Frontal cortex (tissue), 4 donors: Measurements from ENCODE around the gene MAP1LC3B. TPM values are rescaled to one million over a fixed set of nuclear protein-coding genes. Genes with fewer than 3 reads are reported as not detected.

ENCODE experiments used
- DNase-seq, 2 donors: peaks; one replicate each; pipeline ENCODE4 v3.0.0; 2012; ENCODE audit warnings: low spot score in 2 of 2
- FAIRE-seq: peaks from 2 replicates; lab custom pipeline; 2012; peaks lifted over from hg19 to GRCh38; lab: Jason Lieb, UNC
- total RNA-seq: library from RNA; depleted of rRNA; stranded (reverse); fragments of >200 nt; gene quantifications from one replicate; pipeline ENCODE4 v1.2.3, GENCODE V29; 2014
- donor health status: control.
- donor health status: control.
- donor health status: control.

The MAP1LC3B gene
- total RNA-seq, 1 donor from 2014 or later: 24.5 TPM

DNA sequence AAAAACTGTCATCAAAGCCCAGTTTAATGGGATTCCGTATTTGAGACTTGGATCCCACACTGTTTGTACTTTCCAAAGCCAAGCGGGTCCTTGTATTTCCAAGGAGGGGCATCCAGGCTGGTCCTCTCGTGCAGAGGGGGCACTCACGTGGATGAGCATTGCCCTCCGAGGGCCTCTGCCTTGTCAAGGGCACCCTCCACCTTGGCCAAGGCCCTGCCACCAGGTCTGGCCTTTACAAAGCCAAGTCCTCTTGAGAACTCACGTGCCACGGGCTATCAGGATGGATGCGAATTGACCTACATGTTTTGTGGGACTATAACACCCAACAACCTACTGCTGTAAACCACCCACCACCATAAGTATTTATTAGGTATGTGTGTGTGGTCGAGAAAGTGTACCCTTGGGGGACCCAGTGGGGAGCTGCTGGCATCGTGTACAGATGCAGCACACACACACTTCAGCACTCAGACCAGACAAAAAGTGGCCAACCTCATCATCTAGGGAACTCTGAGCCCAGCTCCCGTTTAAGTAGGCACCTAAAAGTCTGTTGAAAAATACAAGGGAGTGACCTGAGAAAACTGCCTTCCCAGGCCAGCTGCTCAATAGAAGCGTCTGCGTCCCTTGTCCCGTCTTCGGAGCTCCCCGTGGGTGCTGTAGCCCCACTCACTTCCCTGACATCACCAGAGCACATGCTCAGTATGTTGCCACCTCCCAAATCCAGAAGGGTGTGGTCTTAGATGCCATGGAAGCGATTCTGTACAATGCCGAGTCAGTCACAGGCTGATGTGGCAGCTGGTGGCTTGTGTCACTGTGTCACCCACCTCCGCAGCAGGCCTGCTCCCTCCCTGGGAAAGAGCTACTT lies 12.9 kb downstream of the MAP1LC3B start:
- FAIRE-seq: no peak

DNA sequence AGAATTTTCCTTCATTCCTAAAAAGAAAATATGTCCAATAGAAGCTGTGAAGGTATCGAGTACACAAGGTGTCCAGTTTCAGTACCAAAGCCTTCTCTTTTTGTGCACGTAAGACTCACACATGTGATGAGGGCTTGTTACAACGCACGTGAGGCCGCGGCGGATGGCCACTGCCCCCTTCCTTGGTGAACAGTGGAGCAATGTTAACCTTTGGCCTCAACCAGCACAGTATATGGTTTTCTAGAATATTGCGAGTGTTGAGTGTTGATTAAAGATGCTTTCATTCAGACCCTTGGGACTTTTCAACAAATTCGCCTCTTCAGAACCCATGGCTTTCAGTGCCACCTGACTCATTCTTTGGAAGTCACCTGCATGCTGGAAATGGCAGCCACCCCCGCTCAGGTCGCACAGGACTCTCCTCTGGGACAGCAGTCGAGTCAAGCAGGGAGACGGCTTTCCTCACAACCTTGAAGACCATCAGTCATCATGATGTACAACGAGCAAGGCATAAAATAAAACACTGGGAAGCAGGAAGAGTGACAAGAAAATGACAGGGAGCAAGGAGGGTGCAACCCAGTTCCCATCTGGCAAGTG lies 14.5 kb downstream of the MAP1LC3B start:
- DNase-seq: no peak
- no peak for FAIRE-seq

More for the DNA sequence above, 12.9 kb downstream of the MAP1LC3B start:
- DNase-seq: no peak

DNA sequence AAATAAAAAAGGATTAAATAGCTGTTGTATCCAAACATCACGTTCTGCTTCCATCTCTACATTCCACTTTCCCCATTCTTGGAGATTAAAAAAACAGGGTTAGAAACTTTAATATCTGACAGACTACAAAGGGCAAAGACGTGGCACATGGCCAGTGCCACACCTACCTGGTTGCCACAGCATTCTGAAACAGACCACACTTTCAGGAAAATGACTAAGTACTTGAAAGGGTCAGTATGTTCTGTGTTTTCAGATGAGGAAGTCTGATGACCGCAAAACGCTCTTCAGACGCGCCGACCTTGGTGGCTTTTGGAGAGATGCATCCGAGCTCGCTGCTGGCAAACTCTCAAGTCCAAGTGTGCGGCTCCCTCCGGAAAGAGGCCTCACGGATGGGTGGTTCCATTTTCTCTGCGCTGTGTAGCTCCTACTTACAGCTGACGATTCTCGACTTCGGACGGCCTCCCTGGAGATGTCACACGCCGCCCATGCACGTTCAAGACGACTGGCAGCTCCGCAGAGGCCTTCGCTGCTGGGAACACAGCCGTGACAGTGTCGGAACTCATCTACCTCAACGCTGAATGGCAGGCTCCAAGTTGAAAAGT lies 15.5 kb downstream of the MAP1LC3B start:
- no peak for DNase-seq

DNA sequence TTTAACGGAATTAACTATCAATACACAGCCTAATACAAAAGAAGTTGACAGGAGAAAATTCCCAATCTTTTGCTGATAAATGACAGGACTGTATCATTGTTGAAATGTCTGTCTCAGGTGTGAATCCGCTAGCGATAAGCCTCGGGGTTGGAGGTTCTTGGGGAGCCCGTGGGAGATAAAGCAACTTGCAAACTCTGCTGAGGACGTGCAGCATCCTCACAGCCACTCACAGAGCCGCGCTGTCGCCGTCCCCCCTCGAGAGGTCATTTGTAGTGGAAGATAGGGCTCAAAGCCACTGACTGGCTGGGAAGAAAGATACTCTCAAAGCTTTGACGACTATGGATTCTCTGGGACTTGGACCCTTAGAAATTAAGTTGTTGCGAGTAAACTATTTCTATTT lies 17.0 kb downstream of the MAP1LC3B start:
- no peak for FAIRE-seq
- no peak for DNase-seq

More for the DNA sequence above, 15.5 kb downstream of the MAP1LC3B start:
- no peak for FAIRE-seq

DNA sequence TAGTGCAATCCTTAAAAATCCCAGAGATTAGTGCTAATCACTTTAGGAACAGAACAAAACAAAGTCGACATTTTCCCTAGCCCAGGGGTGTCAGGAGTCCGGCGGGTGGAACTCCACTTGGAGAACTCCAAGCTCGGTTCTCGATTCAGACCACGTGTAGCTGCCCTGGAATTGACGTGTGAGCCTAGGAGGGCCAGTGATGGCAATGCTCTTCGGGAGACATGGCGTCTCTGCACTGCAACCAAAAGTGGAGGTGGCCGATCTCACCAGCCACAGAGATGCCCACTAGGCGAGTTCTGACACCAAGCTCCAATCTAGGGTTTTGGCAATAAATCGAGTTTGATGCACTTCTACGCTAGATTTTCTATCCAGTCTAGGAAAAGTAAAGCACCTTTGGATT lies 17.6 kb downstream of the MAP1LC3B start:
- FAIRE-seq (no peak), DNase-seq (no peak)

DNA sequence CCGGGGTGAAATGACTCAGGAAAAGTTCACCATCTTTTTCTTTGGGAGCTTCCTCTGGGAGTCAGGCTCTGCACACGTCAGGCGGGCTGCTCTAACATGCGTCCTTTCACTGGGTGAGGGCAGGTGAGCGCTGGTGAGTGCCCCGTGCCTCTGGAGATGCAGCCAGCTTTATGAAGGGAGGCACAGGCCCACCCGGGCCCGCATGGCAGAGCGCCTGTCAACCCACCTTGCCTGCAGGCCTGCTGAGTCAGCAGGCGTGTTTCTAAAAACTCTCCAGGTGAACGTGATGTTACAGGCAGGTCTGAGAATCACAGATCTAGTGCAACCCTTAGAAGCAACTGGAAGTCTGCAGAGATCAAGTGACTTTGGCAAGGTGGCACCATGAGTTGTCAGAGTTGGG lies 18.4 kb downstream of the MAP1LC3B start:
- no peak for FAIRE-seq

DNA sequence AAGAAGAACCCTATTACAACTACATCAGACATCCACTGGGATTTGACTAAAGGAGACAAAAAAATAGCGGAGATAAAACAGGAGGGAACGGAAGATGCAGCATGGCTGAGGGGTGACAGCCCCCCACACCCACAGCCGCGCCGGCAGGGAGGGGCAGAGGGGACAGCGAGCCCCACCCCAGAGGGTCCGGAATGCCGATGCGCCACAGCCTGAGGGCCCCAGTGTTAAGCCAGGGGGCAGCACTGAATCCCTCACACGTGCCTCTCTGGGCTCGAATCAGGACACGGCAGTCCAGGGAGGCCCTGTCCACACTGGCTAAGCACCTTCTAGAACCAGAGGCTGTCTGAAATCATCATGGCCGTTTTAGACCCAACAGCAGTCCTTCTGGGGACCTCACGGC lies 18.8 kb downstream of the MAP1LC3B start:
- DNase-seq (no peak), FAIRE-seq (no peak)

More for the DNA sequence above, 18.4 kb downstream of the MAP1LC3B start:
- DNase-seq: no peak

DNA sequence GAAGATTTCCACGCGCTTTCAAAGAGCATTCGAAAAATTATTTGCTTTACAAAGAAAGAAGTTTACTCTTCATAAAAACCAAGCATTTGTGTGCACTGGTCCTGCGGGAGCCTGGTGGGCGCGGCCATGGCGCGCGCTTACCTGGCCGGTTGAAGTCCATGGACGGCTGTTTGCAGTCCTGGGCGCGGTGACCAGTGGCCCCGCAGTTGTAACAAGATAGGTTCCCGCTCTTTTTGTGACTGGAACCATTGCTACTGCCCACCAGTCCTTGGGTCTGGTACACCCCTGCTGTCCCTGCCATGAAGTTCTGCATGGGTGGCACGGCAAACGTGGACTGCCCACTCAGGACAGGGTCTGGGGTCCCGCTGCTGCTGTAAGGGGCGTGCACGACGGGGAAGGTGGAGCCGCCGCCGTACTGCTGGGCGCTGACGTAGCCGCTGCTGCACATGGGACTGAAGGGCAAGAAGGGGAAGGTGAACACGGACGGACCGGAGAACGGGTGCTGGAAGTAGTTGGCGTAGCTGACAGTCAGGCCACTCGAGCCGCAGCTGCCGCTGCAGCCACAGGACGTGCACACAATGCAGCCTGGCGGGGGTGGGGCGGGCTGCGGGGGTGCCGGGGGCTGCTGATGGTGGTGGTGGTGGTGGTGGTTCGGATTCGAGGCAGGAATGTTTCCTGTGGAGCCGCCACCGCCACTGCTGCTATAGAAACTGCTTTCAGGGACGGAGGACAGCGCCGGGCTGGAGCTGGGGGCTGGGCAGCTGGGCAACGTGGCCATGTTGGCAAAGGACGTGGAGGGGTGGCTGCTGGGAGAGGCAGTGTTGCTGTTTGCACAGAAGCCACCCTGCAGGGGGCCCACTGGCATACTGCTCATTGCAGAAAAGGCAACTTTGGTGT lies 19.5 kb downstream of the MAP1LC3B start:
- DNase-seq (no peak), FAIRE-seq (no peak)

DNA sequence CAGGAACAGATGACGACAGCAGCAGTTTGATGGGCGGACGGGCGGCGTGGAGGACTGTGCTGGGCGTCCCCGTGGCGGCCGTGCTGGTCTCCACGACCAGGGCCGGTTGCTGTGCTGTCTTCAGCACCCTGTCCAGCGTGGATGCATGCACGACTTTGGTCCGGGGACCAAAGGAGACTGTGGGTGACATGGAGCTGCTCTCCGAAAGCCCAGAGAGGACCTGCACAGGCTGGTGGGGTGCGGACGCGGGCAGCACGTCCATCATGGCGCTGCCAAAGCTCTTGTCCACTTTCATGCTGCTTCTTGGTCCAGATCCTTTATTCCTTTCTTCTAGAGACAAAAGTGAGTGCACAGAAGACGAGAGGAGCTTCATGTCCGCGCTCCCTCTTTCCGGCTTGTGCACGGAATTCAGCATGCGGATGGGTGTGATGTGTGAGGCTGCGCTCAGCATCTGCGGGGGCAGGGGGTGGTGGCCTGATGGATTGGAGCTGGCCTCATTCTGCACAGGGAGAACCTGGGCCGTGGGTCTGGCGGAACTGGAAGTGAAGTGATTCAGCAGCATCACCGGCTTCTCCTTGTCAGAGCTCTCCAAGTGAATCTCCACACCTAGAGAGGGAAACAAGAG lies 20.3 kb downstream of the MAP1LC3B start:
- FAIRE-seq (no peak), DNase-seq (no peak)

DNA sequence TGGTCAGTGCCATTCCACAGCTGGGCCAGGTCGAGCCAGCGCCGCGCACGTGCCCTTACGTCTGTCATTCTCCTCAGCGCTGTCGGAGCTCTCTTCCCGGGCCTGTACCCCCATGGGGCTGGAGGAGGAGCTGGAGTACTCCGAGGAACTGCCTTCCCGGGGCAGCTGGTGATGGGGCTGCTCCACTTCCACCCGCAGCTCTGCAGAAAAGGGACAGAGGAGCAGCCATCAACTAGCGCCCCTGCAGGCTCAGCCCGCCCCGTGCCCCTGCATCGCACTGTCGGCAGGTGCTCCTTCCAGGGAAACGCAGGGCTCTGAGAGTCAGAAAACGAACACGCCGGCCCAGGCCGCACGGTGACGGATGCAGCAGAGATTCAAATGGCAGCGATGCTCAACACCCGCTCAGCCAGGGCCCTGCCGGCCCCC lies 20.9 kb downstream of the MAP1LC3B start:
- FAIRE-seq (no peak), DNase-seq (no peak)

DNA sequence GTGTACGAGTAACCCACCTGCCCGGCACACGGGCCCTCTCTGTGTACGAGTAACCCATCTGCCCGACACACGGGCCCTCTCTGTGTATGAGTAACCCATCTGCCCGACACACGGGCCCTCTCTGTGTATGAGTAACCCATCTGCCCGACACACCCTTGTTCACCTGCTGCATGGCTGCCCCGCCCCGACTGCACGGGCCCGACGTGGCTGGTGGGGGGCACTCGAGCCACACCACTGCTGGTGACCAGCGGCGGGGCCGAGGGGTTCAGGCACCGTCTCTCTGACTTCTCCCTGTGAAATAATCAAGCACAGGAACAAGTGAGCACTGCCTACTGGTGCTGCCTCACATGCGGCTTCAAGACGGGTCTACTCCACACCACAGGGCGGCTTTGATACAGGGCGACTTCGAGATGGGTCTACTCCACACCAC lies 22.1 kb downstream of the MAP1LC3B start:
- no peak for DNase-seq
- FAIRE-seq: no peak

DNA sequence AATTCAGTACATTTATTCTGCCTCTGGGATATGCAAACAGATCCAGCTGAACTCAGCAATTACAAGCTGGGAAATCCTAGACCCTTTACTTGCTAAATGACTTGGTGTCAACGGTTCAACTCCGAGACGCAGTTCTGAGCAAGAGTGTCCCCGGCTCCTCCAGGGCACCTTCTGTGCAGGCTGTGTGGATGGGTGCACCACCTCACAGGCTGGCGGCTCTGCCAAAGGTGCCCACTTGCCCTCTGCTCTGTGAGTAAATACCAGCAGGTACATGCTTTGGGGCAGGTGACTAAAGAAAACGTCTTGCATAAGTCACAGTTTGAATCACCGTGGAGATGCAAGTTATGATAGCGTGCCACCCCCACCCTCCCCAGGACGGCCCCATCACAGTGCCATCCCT lies 23.3 kb downstream of the MAP1LC3B start:
- DNase-seq: no peak
- FAIRE-seq: no peak

DNA sequence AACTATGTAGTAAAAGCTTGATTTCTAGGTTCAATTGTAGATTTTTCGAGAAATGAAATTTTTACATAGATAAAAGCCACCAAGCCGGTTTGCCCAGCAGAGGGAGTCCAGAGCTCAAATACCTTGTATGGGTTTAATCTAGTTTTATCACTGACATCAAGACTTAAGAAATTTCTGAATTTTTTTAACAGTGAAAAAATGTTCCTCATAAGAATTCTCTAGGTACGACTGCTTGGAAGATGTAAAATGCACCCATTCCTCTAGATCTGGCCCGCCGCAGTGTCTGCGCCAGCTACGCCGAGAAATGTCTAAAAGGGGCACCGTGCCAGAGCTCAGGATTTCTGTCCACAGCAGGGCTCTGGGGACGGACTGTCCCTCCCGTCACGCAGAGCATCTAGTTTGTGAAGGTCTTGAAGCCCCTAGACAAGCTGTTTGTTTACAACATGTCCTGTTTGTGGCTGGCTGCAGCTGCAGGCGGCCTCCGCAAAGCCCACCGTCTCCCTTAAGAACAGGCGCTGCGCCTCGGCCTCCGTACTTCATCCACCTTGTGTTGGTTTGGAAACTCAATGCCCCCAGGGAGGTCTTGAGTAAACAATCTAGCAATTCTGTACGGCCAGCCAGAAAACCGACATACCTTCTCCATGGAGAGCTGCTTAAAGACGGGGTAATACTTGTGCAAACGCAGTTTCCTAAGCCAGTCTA lies 24.8 kb downstream of the MAP1LC3B start:
- DNase-seq: peak in 1 of 2 donors; percentile 54
- FAIRE-seq: peak; percentile 34

DNA sequence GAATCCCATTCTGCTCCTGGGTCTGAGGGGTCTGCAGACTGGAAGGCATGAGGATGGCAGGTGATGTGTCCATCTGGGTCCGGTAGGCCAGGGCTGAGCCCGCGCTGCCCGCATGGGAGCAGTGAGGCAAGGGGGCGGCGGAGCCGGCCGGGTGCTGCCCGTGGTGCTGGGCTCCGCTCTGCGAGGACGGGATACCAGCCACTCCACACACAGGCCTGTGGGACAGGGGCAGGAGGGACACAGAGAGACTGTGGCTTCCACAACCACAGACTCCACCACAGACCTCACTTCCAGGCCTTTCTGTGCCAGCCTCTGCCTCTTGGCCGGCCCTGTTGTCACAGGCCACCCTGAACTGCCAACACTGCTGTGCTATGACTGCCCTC lies 25.4 kb downstream of the MAP1LC3B start:
- DNase-seq (no peak), FAIRE-seq (no peak)

DNA sequence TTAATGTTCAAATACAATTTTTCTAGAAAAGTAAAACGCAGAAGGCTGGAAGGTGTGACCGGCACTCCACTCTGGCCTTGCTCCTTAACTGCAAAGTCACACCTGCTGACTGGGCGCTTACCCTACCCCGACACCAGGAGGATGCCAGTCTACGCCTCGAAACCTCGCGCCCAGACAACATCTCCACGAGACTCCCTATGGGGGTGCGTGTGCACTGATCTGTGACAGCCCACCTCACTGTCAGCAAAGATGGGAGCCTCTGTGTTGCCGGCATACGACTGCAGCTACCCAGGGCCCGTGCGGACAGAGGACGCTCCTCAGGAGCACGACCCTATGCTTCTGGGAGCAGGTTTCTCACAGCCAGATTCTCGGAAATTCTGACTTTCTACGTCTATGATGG lies 26.1 kb downstream of the MAP1LC3B start:
- DNase-seq: no peak

DNA sequence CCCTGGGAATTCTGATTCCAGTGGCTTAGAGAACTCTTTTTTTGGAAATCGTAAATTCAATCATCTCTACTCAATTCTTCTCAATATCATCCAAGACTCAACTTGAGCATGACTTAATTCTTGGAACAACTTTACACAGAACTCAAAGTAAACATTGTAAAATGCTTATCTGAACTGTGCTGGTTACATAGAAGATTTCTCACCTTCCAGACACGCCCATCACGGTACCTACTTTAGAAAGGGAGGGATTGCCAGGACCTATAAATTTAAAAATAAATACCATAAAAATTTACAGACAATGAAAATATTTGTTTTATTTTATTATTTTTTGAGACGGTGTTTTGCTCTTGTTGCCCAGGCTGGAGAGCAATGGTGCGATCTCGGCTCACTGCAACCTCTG lies 26.5 kb downstream of the MAP1LC3B start:
- DNase-seq (no peak), FAIRE-seq (no peak)

More for the DNA sequence above, 26.1 kb downstream of the MAP1LC3B start:
- no peak for FAIRE-seq

DNA sequence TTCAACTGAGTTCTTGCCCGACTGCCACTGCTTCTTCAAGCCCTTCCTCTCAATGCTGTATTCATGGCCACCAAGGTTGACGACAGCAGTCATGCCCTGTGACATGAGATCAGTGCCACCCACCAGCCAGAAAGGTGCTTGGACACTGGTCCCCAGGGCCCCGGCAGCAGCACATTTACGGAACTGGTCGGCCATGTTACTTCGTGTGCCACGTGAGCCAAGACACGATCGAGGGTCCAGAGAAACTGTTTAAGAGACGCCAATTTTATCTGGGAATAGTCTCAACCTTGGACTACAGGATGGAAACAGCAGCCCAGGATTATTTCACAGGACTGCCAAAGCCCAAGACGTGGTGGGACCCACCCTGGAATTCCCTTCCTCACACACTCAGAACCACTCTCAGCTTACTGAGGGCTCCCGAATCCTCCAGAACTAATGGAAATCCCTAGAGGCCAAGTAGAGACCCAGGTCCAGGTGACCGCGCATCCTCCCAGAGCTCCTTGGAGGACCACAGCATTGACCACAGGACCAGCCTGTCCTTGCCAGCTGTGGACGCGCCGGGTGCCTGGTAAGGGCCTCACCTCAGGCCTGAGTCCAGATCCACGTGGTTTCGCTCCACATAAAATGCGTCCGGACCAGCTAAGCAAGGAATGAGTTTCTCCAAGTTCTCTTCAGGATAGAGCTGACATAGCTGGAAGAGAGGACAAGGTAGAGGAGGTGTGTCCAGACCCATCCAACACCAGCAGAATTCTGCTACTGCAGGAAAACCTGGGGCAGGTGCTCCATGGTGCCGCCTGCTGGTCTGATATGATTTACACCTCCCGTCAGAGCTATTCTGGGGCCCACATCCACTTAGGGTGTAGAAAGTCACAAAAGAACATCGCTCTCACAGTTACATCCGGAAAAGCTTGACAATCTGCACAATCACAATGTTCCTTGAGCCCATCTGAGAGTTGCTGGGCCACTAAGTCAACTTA lies 28.2 kb downstream of the MAP1LC3B start:
- FAIRE-seq (no peak), DNase-seq (no peak)
